Suprapubic skin (tissue), 4 donors: Measurements from ENCODE around the gene SFSWAP. TPM values are rescaled to one million over a fixed set of nuclear protein-coding genes. Genes with fewer than 3 reads are reported as not detected.

Source experiments
- DNase-seq, 2 donors: peaks; one replicate each; pipeline ENCODE4 v3.0.0-alpha.2; 2019; ENCODE audit warnings: low spot score in 2 of 2
- H3K27ac ChIP-seq: fragments of 200-600 bp; sonication (generic); one replicate; pipeline ENCODE4 v1.5.1; 2019
- H3K27me3 ChIP-seq: fragments of 200-600 bp; sonication (generic); one replicate; pipeline ENCODE4 v1.5.1; 2019
- H3K36me3 ChIP-seq: fragments of 200-600 bp; sonication (generic); one replicate; pipeline ENCODE4 v1.5.1; 2019
- H3K4me1 ChIP-seq: fragments of 200-600 bp; sonication (generic); one replicate; pipeline ENCODE4 v1.5.1; 2019
- H3K4me3 ChIP-seq: fragments of 200-600 bp; sonication (generic); one replicate; pipeline ENCODE4 v1.5.1; 2019; ENCODE audit warnings: mild to moderate bottlenecking
- H3K9me3 ChIP-seq: fragments of 200-600 bp; sonication (generic); one replicate; pipeline ENCODE4 v1.5.1; 2019
- CTCF ChIP-seq, 2 donors: fragments of 200-600 bp in 1 of 2; fragments of 450-650 bp in 1 of 2; sonication (generic) in 1 of 2; IDR thresholded peaks; one replicate each; pipeline ENCODE4 v1.5.1; 2016 to 2019; ENCODE audit warnings: antibody characterized with exemption in 2 of 2, mild to moderate bottlenecking in 1 of 2, moderate library complexity in 1 of 2
- EP300 ChIP-seq: sonication (generic); formaldehyde crosslinking; IDR thresholded peaks from one replicate; pipeline ENCODE4 v1.6.1; 2017; ENCODE audit warnings: antibody characterized with exemption
- POLR2A ChIP-seq, 2 donors: fragments of 450-650 bp; IDR thresholded peaks; one replicate each; pipeline ENCODE4 v1.6.1; 2017; ENCODE audit warnings: antibody characterized with exemption in 2 of 2, mild to moderate bottlenecking in 2 of 2, moderate library complexity in 2 of 2
- POLR2AphosphoS5 ChIP-seq, 3 donors: sonication (generic); formaldehyde crosslinking; IDR thresholded peaks; one replicate each; pipeline ENCODE4 v1.6.1; 2017; ENCODE audit warnings: antibody characterized with exemption in 3 of 3
- WGBS: methylation state at CpG from one replicate; pipeline ENCODE4 v1.1.5; 2018; 5-methylcytosine and 5-hydroxymethylcytosine counted together
- total RNA-seq, 4 donors: library from RNA; depleted of rRNA; stranded (reverse); fragments of >200 nt; gene quantifications; one replicate each; pipeline ENCODE4 v1.1.0, GENCODE V29; 2016

The SFSWAP gene
- total RNA-seq, 4 donors from 2014 or later, result 41.3 to 107 (median 49.9) TPM

GRCh38 chr12:131833288-131833895 is 122.5 kb downstream of the SFSWAP start:
- no peak overlapping the region for H3K27ac ChIP-seq
- no peaks in the 10 kb centered on the region for H3K36me3 ChIP-seq
- H3K27me3 ChIP-seq, result peaks cover 65% of the 10 kb centered on the region
- 79% methylated on average over 19 of the region's 23 CpGs for WGBS
- peak; percentile 47 to 61 for DNase-seq
- TF ChIP-seq CTCF (IDR thresholded peaks at IDR 0.05) (no peak), POLR2AphosphoS5 (IDR thresholded peaks at IDR 0.05) (no peak), EP300 (no peak), POLR2A (IDR thresholded peaks at IDR 0.05) (no peak)
- no peak overlapping the region for H3K4me3 ChIP-seq
- H3K9me3 ChIP-seq, result no peaks in the 10 kb centered on the region
- peaks cover 39% of the 10 kb centered on the region for H3K4me1 ChIP-seq

- DNase-seq, result peak; percentile 65 to 78
- peaks cover 33% of the 10 kb centered on the region for H3K4me1 ChIP-seq
- peaks cover 59% of the 10 kb centered on the region for H3K27me3 ChIP-seq
- 46% methylated on average over 8 of the region's 23 CpGs for WGBS
- H3K36me3 ChIP-seq, result no peaks in the 10 kb centered on the region
- H3K4me3 ChIP-seq, result no peak overlapping the region
- no peak overlapping the region for H3K27ac ChIP-seq
- H3K9me3 ChIP-seq, result no peaks in the 10 kb centered on the region
- TF ChIP-seq CTCF (IDR thresholded peaks at IDR 0.05) (peak in 1 of 2 donors; percentile 21), POLR2AphosphoS5 (IDR thresholded peaks at IDR 0.05) (no peak)
These were observed 123.2 kb downstream of the SFSWAP start for GRCh38 chr12:131833896-131834641.

- DNase-seq, result peak; percentile 62 to 78
- TF ChIP-seq CTCF (IDR thresholded peaks at IDR 0.05) (no peak), POLR2AphosphoS5 (IDR thresholded peaks at IDR 0.05) (no peak), EP300 (no peak), POLR2A (IDR thresholded peaks at IDR 0.05) (no peak)
- Histone ChIP-seq H3K4me1 (peaks cover 23% of the 10 kb centered on the region), H3K27ac (no peak overlapping the region), H3K4me3 (no peak overlapping the region), H3K9me3 (no peaks in the 10 kb centered on the region), H3K36me3 (no peaks in the 10 kb centered on the region), H3K27me3 (peaks cover 50% of the 10 kb centered on the region)
- WGBS, result 60% methylated on average over 6 of the region's 20 CpGs
These were observed 124.1 kb downstream of the SFSWAP start for GRCh38 chr12:131834798-131835615.

GRCh38 chr12:131835616-131836171 is 124.8 kb downstream of the SFSWAP start:
- H3K27me3 ChIP-seq, result peaks cover 43% of the 10 kb centered on the region
- peak; percentile 60 to 71 for DNase-seq
- TF ChIP-seq CTCF (IDR thresholded peaks at IDR 0.05) (no peak), EP300 (no peak), POLR2AphosphoS5 (IDR thresholded peaks at IDR 0.05) (no peak), POLR2A (IDR thresholded peaks at IDR 0.05) (no peak)
- no peak overlapping the region for H3K4me3 ChIP-seq
- H3K9me3 ChIP-seq, result no peaks in the 10 kb centered on the region
- H3K4me1 ChIP-seq, result peaks cover 16% of the 10 kb centered on the region
- WGBS, result 76% methylated on average over 7 of the region's 7 CpGs
- no peak overlapping the region for H3K27ac ChIP-seq
- H3K36me3 ChIP-seq, result peaks cover 6% of the 10 kb centered on the region
